Astrocyte (in vitro differentiated cells and primary cell): ENCODE measurements around the gene SLC6A7.

Source experiments
- CTCF ChIP-seq: IDR thresholded peaks from 2 replicates; pipeline ENCODE4 v1.5.1; 2011; ENCODE audit warnings: low read depth, mild to moderate bottlenecking, inconsistent platforms, low read length, moderate library complexity; ENCODE audit not compliant: insufficient read depth
- EZH2 ChIP-seq: IDR thresholded peaks from 2 replicates; pipeline ENCODE4 v1.6.1; 2012; ENCODE audit warnings: mild to moderate bottlenecking, low read length, inconsistent platforms; ENCODE audit not compliant: insufficient read depth

GRCh38 chr5:150214289-150214688 lies 24.4 kb downstream of the SLC6A7 start:
- TF ChIP-seq CTCF = no peak
- no peak for TF ChIP-seq EZH2
